ENCODE data around the gene TMEM132D. TPM values are rescaled to one million over a fixed set of nuclear protein-coding genes. Genes with fewer than 3 reads are reported as not detected.

Gene TMEM132D
- total and polyA plus RNA-seq, 2 of the 8 experiments (the other 6 are each of a cell fraction or from before 2014, with no cell fraction given): 3.5 to 10.1 TPM

GRCh38 chr12:129470196-129470595 lies 433.6 kb downstream of the TMEM132D start:
- FAIRE-seq (no peak), DNase-seq (ENCODE audit: low read depth in 1 of 2, low spot score in 2 of 2) (no peak)
- no peak overlapping the region for H2BK120ac ChIP-seq (replicated peaks; ENCODE audit: low read depth, low read length)
- CTCF ChIA-PET (ENCODE audit: partially characterized antibody): interaction anchor here (0.6 kb wide), 1 partner anchor 556 kb away, joined by 3 read pairs; no protein-coding TSS in a partner anchor
- H4K8ac ChIP-seq (ENCODE audit: extremely low read depth, insufficient read depth, low read length): no peak overlapping the region
- TF ChIP-seq KDM5A (IDR thresholded peaks at IDR 0.05; ENCODE audit: low read length) (no peak), GABPA (IDR thresholded peaks at IDR 0.05; ENCODE audit: borderline replicate concordance, insufficient read depth, low read length) (no peak), RXRA (IDR thresholded peaks at IDR 0.05; ENCODE audit: insufficient read depth, low read depth, low read length) (no peak), SIX5 (IDR thresholded peaks at IDR 0.05; ENCODE audit: low read depth, low read length) (no peak)
- no peak overlapping the region for H4K5ac ChIP-seq (ENCODE audit: insufficient read length, low read depth, low read length)
- no peak overlapping the region for H2AFZ ChIP-seq (ENCODE audit: low read length)
- no peak overlapping the region for H2AK5ac ChIP-seq (ENCODE audit: low read depth, low read length)
- H3K4ac ChIP-seq (replicated peaks; ENCODE audit: insufficient read length, low read depth, low read length): no peak overlapping the region
- no peak overlapping the region for H2BK12ac ChIP-seq (ENCODE audit: low read depth, low read length)
- POLR2A ChIA-PET (ENCODE audit: partially characterized antibody): no interaction called here
- no peaks in the 10 kb centered on the region for H3K9me3 ChIP-seq (ENCODE audit: insufficient read depth in 2 of 2, low read depth in 1 of 2, low read length in 1 of 2)
- no peak overlapping the region for H3K4me2 ChIP-seq (ENCODE audit: insufficient read depth in 1 of 2, low read depth in 2 of 2, low read length in 2 of 2)
- H4K20me1 ChIP-seq (replicated peaks in 1 of 2; ENCODE audit: control insufficient read depth in 1 of 2, insufficient read depth in 2 of 2, low read length in 2 of 2): no peaks in the 10 kb centered on the region
- no peak overlapping the region for H2BK5ac ChIP-seq (ENCODE audit: low read depth, low read length)
- no peaks in the 10 kb centered on the region for H3K36me3 ChIP-seq (ENCODE audit: control insufficient read depth in 2 of 4, insufficient read depth in 4 of 4, low read length in 3 of 4)
- no peak overlapping the region for H4K91ac ChIP-seq (replicated peaks; ENCODE audit: insufficient read length, low read length)
- no peak overlapping the region for H3K23ac ChIP-seq (ENCODE audit: insufficient read length)
- H2BK20ac ChIP-seq (ENCODE audit: low read length): no peak overlapping the region
- no peak overlapping the region for H3K14ac ChIP-seq (ENCODE audit: insufficient read length)
- H3K27me3 ChIP-seq (replicated peaks in 1 of 4; ENCODE audit: control insufficient read depth in 3 of 4, extremely low read depth in 1 of 4, insufficient read depth in 3 of 4, low read length in 3 of 4): no peaks in the 10 kb centered on the region
- no peak overlapping the region for H3K18ac ChIP-seq (ENCODE audit: extremely low read depth, low read length)
- no peak overlapping the region for H3K4me3 ChIP-seq (ENCODE audit: extremely low read depth in 1 of 4, insufficient read depth in 2 of 4, low read depth in 3 of 4, low read length in 4 of 4)
- H3K9ac ChIP-seq (replicated peaks in 1 of 4; ENCODE audit: extremely low read depth in 1 of 4, low read depth in 3 of 4, low read length in 3 of 4): no peak overlapping the region
- no peaks in the 10 kb centered on the region; the same call in 1 of the 2 replicates for H3K79me1 ChIP-seq (ENCODE audit: low read depth, low read length)
- no peak overlapping the region for H3K27ac ChIP-seq (ENCODE audit: low read depth, low read length)
- H2BK15ac ChIP-seq (ENCODE audit: low read length): no peak overlapping the region
- no peaks in the 10 kb centered on the region for H3K23me2 ChIP-seq (ENCODE audit: low read depth, low read length)
- no peak overlapping the region for H3K56ac ChIP-seq (replicated peaks; ENCODE audit: insufficient read length, low read depth, low read length)
- H3K4me1 ChIP-seq (replicated peaks in 1 of 4; ENCODE audit: control insufficient read depth in 3 of 4, insufficient read depth in 4 of 4, low read length in 3 of 4): no peaks in the 10 kb centered on the region
- H3K79me2 ChIP-seq (ENCODE audit: control insufficient read depth in 1 of 2, insufficient read depth in 2 of 2, low read length in 2 of 2): no peaks in the 10 kb centered on the region
- 85% methylated on average over 5 of the region's 5 CpGs; no CpG with 5 or more reads in 1 of the 2 experiments for WGBS, 2 experiments (ENCODE audit: extremely low coverage in 1 of 2, insufficient coverage in 1 of 2, insufficient read length in 1 of 2, insufficient replicate concordance in 2 of 2, low coverage in 1 of 2, low lambda C conversion rate in 2 of 2, missing lambda C conversion rate in 1 of 2)

Measured in H1 (cell line).